HG03520 (cell line): ENCODE data around the gene TGFB1I1.
A peak's percentile ranks its signal among the peaks of the same experiment; 100 is the strongest.

Experiments
- ATAC-seq: cut with Tn5 transposase; IDR thresholded peaks from one replicate; pipeline ENCODE4 v1.9.1; 2021; ENCODE audit warnings: mild to moderate bottlenecking, moderate library complexity; ENCODE audit not compliant: unreplicated experiment

The TGFB1I1 gene

GRCh38 chr16:31451681-31452351 lies 20.1 kb upstream of the TGFB1I1 start:
- no peak for ATAC-seq

- no peak for ATAC-seq
Measured at GRCh38 chr16:31452631-31453106, 19.3 kb upstream of the TGFB1I1 start.

- no peak for ATAC-seq
Measured at GRCh38 chr16:31453255-31454204, 18.4 kb upstream of the TGFB1I1 start.

GRCh38 chr16:31455601-31456314 lies 16.2 kb upstream of the TGFB1I1 start:
- ATAC-seq: no peak

GRCh38 chr16:31456988-31457360 lies 15.0 kb upstream of the TGFB1I1 start:
- no peak for ATAC-seq

GRCh38 chr16:31458073-31458843 lies 13.7 kb upstream of the TGFB1I1 start:
- no peak for ATAC-seq

- ATAC-seq: peak; percentile 57
Measured at GRCh38 chr16:31458844-31459686, 12.9 kb upstream of the TGFB1I1 start, which contains the start of gene ARMC5. Gene ARMC5 (plus strand): TSS chr16:31459501. CDS start chr16:31459525, 24 bp downstream.

- ATAC-seq: peak; percentile 67
Measured at GRCh38 chr16:31459687-31460581, 12.0 kb upstream of the TGFB1I1 start.

GRCh38 chr16:31460582-31461002 lies 11.4 kb upstream of the TGFB1I1 start:
- ATAC-seq: no peak

GRCh38 chr16:31461201-31461920 lies 10.6 kb upstream of the TGFB1I1 start:
- no peak for ATAC-seq

GRCh38 chr16:31461921-31462804 lies 9.8 kb upstream of the TGFB1I1 start:
- ATAC-seq: no peak

GRCh38 chr16:31464348-31464769 lies 7.6 kb upstream of the TGFB1I1 start:
- no peak for ATAC-seq

- ATAC-seq: no peak
Measured at GRCh38 chr16:31464781-31465260, 7.1 kb upstream of the TGFB1I1 start.

- ATAC-seq: no peak
Measured at GRCh38 chr16:31465788-31466370, 6.1 kb upstream of the TGFB1I1 start.

GRCh38 chr16:31466381-31466841 lies 5.5 kb upstream of the TGFB1I1 start:
- no peak for ATAC-seq

GRCh38 chr16:31467151-31467773 lies 4.7 kb upstream of the TGFB1I1 start:
- no peak for ATAC-seq
